GM18951 (cell line): Measurements from ENCODE around the gene DUSP22.

Experiments used
- POLR2A ChIP-seq: IDR thresholded peaks from 4 replicates; pipeline ENCODE4 v1.6.1; 2011; ENCODE audit warnings: mild to moderate bottlenecking; ENCODE audit not compliant: insufficient read length, insufficient read depth; ENCODE audit errors: extremely low read depth
- in situ Hi-C: fragments of 300-500 bp; cut with MboI; formaldehyde crosslinking; loops from one replicate; pipeline ENCODE4 v1.12.0; 2022; ENCODE audit warnings: low sequenced_read_pairs, mixed read lengths, inconsistent platforms; ENCODE audit not compliant: unreplicated experiment

The DUSP22 gene

DNA sequence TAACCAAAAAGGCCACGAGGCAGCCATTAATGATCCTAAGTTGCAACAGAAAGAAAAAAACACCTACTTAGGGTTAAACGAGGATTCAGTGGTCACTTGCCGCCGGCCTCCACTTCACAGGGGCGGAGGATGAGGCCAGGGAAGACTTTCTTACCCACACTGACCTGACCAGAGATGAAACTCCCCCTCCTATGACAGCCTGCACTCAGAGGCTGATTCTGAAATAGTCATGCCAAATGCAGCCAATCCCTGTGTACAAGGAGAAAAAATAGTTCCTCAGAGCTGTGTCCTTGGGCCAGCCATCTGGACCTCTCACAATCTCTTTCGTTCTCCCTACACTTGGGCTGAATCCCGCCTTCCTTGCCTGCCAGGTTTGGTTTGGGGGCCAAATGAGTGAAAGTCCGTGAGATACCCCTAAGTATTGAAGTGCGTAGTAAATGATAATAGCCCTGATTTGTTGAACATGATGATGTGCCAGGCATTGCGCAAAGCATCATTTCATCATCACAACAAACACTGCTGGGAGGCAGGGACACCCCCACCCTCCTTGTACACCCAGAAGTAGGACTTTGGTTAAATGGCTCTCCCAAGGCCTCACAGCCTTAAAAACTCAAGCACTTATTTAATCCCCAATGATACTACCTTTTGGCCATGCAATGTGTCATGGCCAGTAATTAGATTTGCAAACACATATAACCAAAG, 96.1 kb downstream of the DUSP22 start:
- in situ Hi-C loops, result no loop called here
- no peak for TF ChIP-seq POLR2A

DNA sequence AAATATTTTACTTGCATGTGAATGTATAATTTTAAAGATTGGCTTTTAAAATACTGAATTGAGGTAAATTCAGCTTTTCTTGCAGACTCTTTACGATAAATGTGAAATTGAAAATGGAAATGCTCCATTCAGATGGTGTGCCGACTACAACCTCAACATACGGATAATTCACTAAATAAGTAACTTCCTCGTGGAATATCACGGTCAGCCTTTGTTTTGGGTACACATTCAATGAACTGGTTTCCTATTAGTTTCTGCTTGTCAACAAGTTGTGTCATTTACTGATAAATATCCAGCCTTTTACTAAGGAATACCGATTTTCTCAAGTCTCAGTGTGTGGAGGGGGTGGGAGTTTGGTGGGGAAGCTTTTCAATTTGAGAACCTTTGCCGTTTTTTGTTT, 96.9 kb downstream of the DUSP22 start:
- no peak for TF ChIP-seq POLR2A
- in situ Hi-C loops, result no loop called here

DNA sequence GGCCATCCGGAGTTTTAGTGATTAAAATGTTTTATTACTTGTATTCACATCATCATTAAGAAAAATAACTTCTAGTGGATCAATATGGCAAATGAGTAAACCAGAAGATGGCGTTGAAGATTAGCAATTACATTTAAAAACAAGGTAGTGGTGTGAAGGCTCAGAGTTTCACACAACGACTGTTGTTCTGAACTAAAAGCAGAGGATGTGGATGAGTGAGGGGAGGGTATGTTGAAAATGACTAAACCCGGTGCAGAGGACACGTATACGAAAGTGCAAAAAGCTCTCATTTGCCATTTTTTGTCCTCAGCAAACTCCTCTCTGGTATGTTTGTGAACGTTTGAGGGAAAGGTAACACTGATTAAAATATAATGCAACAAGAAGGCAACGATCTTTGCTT, 97.3 kb downstream of the DUSP22 start:
- in situ Hi-C loops, result loop anchor here (10.0 kb wide), 1 partner anchor 165 kb away; no protein-coding TSS in a partner anchor
- TF ChIP-seq POLR2A, result peak; percentile 23

DNA sequence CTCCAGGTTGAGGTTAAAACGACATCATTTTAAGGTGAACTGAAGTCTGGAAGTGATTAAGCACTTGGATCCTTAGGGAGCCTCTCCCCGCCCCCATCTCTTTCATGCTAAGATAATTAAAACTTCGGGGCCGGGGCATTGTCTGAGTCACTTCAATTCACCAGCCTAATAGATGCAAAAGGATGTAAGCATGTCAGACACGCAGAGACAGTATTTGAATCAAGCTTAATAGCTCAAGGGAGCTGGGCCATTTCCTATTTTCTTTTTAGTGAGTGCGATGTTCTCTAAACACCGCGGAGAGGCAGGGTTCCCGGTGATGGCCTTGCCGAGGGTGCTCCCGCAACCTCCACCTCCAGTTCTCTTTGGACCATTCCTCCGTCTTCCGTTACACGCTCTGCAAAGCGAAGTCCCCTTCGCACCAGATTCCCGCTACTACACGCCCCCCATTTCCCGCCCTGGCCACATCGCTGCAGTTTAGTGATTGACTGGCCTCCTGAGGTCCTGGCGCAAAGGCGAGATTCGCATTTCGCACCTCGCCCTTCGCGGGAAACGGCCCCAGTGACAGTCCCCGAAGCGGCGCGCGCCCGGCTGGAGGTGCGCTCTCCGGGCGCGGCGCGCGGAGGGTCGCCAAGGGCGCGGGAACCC, 98.7 kb downstream of the DUSP22 start:
- in situ Hi-C loops, result loop anchor here (10.0 kb wide), 1 partner anchor 166 kb away; no protein-coding TSS in a partner anchor
- no peak for TF ChIP-seq POLR2A

DNA sequence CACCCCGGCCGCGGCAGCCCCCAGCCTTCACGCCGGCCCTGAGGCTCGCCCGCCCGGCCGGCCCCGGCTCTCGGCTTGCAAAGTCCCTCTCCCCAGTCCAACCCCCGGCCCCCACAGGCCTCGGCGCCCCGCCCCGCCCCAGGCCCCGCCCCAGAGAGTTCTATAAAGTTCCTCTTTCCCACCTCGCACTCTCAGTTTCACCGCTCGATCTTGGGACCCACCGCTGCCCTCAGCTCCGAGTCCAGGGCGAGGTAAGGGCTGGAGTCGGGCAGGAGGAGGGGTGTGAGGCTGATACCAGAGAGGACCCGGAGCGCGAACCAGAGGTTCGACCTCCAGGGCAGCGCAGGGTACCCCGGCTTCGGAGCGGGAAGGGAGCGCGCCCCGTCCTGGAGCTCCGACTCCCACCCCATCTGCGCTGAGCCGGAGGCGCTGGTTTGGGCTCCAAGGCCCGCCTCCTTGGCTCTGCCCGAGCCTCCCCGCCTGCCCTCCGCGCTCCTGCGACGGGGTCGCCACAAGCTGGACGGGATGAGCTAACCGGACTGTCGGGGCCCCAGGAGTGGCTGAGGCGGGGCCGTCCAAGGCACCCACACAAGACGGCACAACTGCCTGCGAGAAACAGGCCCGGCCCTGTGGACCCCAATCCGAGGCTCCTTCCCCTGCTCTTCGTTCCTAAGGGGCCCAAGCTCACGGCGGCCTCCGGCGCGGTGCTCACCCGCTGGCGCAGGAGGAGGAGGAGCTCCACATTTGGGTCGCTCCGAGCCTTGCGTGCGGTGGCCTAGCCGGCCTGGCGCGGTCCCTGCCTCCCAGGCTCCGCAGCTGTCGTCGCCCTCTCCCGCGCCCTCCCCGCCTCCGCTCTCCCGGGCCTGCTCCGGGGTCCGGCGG, 99.5 kb downstream of the DUSP22 start, which contains the start of gene IRF4:
Gene IRF4, plus strand, starts transcription at position 194 of the 882 bp plus-strand sequence. CDS start 1,401 bp downstream, outside the sequence.
- in situ Hi-C loops, result loop anchor here (10.0 kb wide), 1 partner anchor 167 kb away; no protein-coding TSS in a partner anchor
- peak; percentile 100 for TF ChIP-seq POLR2A

DNA sequence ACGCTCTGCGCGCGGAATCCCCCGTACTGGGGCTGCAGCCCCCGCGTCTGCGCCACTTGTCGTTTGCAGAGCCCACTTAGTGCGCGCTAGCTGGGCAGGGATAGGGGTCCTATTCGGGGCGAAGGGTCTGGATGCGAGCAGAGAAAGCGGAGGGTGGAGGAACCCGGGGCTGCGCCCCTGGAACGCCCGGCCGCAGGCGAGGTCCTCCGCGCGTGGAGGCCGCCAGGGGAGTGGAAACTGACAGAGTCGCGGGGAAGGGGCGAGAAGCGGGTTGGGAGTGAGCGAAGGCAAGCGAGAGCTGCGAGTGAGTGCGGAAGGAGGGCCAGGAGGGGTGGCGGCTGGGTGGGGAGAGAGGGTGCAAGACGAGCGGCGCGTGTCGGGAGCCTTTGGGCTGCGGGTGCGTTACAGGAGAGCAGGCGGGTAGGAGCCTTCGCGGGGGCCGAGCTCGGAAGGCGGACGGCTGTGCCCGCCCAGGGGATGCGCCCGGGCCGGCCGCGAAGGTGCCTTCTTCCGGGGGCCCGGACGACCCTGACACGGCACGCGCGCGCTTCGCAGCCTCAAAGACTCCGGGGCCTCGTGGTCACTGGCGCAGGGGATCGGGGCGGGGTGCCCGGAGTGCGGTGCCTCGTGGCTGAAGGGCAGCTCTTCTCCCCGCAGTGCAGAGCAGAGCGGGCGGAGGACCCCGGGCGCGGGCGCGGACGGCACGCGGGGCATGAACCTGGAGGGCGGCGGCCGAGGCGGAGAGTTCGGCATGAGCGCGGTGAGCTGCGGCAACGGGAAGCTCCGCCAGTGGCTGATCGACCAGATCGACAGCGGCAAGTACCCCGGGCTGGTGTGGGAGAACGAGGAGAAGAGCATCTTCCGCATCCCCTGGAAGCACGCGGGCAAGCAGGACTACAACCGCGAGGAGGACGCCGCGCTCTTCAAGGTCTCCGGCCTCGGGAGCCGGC, 100.4 kb downstream of the DUSP22 start:
- in situ Hi-C loops, result loop anchor here (10.0 kb wide), 1 partner anchor 168 kb away; no protein-coding TSS in a partner anchor
- no peak for TF ChIP-seq POLR2A

DNA sequence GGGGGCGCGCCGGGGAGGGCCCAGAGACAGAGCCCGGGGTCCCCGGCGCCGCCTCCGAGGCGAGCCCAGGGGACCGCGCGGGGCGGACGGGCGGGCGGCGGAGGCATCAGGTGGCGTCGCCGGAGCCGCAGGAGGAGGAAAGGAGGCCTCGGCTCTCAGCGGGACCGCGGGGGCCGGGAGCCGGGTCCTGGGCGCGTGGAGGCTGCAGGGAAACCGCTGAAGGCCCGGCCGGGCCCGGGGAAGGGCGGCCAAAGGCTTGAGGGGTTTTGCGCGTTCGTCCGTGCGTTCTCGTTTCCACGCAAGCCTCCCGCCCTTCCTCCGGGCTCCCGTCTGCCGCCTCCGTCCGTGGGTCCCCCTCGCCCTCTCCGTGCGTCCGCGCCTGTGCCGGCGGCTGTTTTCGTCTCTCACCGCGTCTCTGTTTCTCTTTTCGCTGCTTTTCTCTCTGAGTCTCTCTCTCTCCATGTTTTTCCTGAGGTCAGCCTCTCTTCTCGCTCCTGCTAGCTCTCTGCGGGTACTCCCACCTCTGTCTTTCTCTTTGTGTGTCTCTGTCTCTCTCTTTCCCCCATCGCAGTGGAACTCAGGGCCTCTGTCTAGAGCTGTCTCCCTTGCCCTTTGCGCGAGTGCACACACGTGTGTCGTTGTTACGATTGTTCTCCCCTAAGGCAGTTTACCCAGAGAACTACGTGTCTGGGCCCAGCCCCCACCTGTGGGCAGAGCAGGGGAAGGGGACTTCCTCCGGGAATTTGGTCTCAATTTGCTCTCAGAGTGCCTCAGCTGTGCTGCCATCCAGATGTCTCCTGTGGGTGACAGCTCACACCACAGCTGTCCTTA, 101.3 kb downstream of the DUSP22 start:
- peak; percentile 63 for TF ChIP-seq POLR2A
- in situ Hi-C loops, result loop anchor here (10.0 kb wide), 1 partner anchor 169 kb away; no protein-coding TSS in a partner anchor

DNA sequence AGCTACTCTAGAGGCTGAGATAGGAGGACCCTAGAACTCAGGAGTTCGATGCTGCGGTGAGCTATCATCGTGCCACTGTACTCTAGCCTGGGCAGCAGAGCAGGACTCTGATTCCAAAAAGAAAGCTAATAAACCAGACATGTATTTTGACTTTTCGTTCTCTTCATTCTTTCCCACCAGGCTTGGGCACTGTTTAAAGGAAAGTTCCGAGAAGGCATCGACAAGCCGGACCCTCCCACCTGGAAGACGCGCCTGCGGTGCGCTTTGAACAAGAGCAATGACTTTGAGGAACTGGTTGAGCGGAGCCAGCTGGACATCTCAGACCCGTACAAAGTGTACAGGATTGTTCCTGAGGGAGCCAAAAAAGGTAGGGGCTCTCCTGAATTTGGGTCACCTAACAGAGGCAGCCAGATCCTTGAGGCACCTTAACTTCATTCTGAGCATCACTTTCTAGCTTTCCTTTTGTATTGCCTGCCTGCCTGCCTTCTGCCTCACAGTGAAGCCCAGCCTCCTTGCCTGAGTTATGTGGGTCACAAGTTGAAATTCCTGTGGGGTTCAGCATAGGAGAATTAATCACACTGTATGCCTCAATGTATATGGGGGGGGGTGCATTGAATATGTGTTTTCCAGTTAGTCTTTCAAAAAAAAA, 102.5 kb downstream of the DUSP22 start:
- in situ Hi-C loops, result loop anchor here (10.0 kb wide), 1 partner anchor 170 kb away; no protein-coding TSS in a partner anchor

DNA sequence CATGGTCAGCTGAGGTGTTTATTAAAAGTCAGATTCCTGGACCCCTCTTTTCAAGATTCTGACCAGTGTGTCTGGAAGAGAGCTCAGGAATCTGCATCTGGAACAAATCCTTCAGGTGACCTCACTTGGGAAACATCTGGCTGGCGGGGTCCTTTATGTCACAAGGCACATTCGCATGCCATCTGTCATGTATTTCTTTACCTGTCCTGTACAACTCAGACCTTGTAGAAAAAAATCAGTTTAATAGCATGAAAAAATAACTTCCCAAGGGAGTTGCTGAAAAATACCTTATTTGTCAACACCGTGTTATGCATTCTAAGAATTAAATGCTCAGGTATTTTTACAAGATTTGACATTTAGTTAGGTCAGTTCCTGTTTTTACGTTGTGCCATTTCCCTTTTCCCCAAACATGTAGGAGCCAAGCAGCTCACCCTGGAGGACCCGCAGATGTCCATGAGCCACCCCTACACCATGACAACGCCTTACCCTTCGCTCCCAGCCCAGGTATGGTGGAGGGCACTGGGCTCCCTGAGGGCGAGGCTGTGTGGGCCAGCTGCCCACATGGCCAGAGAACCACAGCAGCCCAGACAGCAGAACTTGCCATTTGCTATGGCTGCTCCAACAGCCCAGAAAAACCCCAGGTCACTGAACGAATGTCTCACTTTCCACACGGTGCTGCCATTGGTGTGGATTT, 103.3 kb downstream of the DUSP22 start:
- in situ Hi-C loops, result loop anchor here (10.0 kb wide), 1 partner anchor 171 kb away; no protein-coding TSS in a partner anchor

More for the DNA sequence above, 102.5 kb downstream of the DUSP22 start:
- TF ChIP-seq POLR2A, result peak; percentile 67

DNA sequence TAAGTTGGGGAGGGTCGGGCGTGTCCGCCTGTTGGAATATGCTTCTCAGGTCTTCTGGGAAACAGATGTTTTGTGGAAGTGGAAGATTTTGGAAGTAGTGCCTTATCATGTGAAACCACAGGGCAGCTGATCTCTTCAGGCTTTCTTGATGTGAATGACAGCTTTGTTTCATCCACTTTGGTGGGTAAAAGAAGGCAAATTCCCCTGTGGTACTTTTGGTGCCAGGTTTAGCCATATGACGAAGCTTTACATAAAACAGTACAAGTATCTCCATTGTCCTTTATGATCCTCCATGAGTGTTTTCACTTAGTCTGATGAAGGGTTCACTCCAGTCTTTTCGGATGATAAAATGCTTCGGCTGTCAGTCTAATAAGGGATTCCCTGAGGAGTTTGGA, 103.8 kb downstream of the DUSP22 start:
- peak; percentile 5 for TF ChIP-seq POLR2A
- in situ Hi-C loops, result loop anchor here (10.0 kb wide), 1 partner anchor 171 kb away; no protein-coding TSS in a partner anchor

More for the DNA sequence above, 103.3 kb downstream of the DUSP22 start:
- TF ChIP-seq POLR2A, result peak; percentile 56

DNA sequence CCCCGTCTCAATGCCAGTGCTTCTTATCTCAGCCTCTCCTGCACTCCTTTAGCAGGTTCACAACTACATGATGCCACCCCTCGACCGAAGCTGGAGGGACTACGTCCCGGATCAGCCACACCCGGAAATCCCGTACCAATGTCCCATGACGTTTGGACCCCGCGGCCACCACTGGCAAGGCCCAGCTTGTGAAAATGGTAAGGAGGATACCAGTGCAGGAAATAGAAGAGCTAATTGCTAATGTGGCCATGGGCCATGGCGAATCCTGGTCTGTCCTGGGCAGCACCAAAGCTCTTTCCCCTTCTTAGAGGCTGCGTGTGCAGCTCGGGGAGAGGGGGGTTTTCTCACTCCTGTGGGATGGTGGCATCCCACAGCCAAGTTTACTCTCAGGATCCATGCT, 104.8 kb downstream of the DUSP22 start:
- in situ Hi-C loops, result loop anchor here (10.0 kb wide), 1 partner anchor 172 kb away; no protein-coding TSS in a partner anchor
- no peak for TF ChIP-seq POLR2A
